Measurements from ENCODE around the gene BMF.
A peak's percentile ranks its signal among the peaks of the same experiment; 100 is the strongest.
"Not testable (repeated sequence)": the region's sequence is repeated elsewhere in the genome, so short reads cannot be mapped to it uniquely, and the experiment has no call there.

The BMF gene

GRCh38 chr15:40135846-40136450 lies 27.3 kb upstream of the BMF start:
- H3K27me3 Mint-ChIP-seq; H3K27ac Mint-ChIP-seq; H3K9me3 Mint-ChIP-seq; H3K4me3 Mint-ChIP-seq; H3K4me1 Mint-ChIP-seq (ENCODE audit: low read depth); H3K36me3 Mint-ChIP-seq (ENCODE audit: low read depth): not testable (repeated sequence)

GRCh38 chr15:40134885-40135284 lies 26.2 kb upstream of the BMF start:
- H3K9me3 Mint-ChIP-seq: no peaks in the 10 kb centered on the region
- no peaks in the 10 kb centered on the region for H3K36me3 Mint-ChIP-seq (ENCODE audit: low read depth)
- H3K27me3 Mint-ChIP-seq: no peaks in the 10 kb centered on the region
- H3K4me3 Mint-ChIP-seq: no peak overlapping the region
- H3K27ac Mint-ChIP-seq: no peak overlapping the region
- no peaks in the 10 kb centered on the region for H3K4me1 Mint-ChIP-seq (ENCODE audit: low read depth)

- H3K9me3 Mint-ChIP-seq: no peaks in the 10 kb centered on the region
- H3K4me3 Mint-ChIP-seq: no peak overlapping the region
- H3K27ac Mint-ChIP-seq: no peak overlapping the region
- no peaks in the 10 kb centered on the region for H3K36me3 Mint-ChIP-seq (ENCODE audit: low read depth)
- peaks cover 3% of the 10 kb centered on the region for H3K27me3 Mint-ChIP-seq
- H3K4me1 Mint-ChIP-seq (ENCODE audit: low read depth): no peaks in the 10 kb centered on the region
Observed at GRCh38 chr15:40133544-40133943, 24.9 kb upstream of the BMF start.

DNA sequence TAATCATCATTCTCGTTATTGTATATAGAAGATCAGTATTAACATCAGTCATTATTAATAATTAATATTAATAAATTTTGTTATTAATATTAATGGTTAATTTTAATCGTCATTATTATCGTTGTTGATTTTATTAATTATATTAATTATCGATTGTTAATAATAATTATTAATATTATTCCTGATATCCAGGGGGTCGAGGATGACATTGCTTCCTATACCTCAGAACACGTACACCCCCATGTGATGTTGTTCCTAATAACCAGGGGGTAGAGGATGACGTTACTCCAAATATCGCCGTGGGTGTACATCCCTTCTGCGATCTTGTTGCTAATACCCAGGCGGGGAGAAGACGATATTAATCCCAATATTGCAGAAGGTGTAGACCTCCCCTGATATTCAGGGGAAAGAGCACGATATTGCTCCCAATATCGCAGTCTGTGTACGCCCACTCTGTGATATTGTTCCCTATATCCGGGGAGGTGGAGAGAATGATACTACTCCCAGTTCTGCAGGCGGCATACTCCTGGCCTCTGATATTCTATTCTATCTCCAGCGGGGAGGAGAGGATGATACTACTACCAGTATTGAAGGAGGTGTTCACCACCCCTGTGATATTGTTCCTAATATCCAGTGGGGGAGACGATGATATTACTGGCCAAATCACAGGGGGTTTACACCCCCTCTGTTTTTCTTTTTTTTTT lies 22.3 kb upstream of the BMF start:
- Mint-ChIP-seq H3K9me3 (no peaks in the 10 kb centered on the region), H3K36me3 (ENCODE audit: low read depth) (no peaks in the 10 kb centered on the region), H3K27me3 (peaks cover 6% of the 10 kb centered on the region), H3K4me3 (no peak overlapping the region), H3K4me1 (ENCODE audit: low read depth) (no peaks in the 10 kb centered on the region), H3K27ac (peak overlapping the region; percentile 58)

GRCh38 chr15:40130118-40130517 lies 21.4 kb upstream of the BMF start:
- H3K36me3 Mint-ChIP-seq (ENCODE audit: low read depth): no peaks in the 10 kb centered on the region
- no peak overlapping the region for H3K27ac Mint-ChIP-seq
- H3K27me3 Mint-ChIP-seq: peaks cover 6% of the 10 kb centered on the region
- H3K4me3 Mint-ChIP-seq: no peak overlapping the region
- no peaks in the 10 kb centered on the region for H3K9me3 Mint-ChIP-seq
- no peaks in the 10 kb centered on the region for H3K4me1 Mint-ChIP-seq (ENCODE audit: low read depth)

- no peak overlapping the region for H3K27ac Mint-ChIP-seq
- no peaks in the 10 kb centered on the region for H3K4me1 Mint-ChIP-seq (ENCODE audit: low read depth)
- H3K9me3 Mint-ChIP-seq: no peaks in the 10 kb centered on the region
- H3K4me3 Mint-ChIP-seq: no peak overlapping the region
- H3K36me3 Mint-ChIP-seq (ENCODE audit: low read depth): no peaks in the 10 kb centered on the region
- peaks cover 6% of the 10 kb centered on the region for H3K27me3 Mint-ChIP-seq
Observed at GRCh38 chr15:40128766-40129660, 20.3 kb upstream of the BMF start.

DNA sequence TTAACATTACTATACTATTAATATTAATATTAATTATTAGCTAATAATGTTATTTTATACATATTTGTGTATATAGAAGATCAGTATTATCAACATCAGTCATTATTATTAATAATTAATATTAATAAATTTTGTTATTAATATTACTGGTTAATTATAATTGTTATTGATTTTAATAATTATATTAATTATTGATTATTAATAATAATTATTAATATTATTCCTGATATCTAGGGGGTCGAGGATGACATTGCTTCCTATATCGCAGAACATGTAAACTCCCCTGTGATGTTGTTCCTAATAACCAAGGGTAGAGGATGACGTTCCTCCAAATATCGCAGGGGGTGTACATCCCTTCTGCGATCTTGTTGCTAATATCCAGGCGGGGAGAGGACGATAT lies 17.3 kb upstream of the BMF start:
- Mint-ChIP-seq H3K4me1 (ENCODE audit: low read depth) (no peaks in the 10 kb centered on the region), H3K27me3 (peaks cover 6% of the 10 kb centered on the region), H3K9me3 (no peaks in the 10 kb centered on the region), H3K27ac (no peak overlapping the region), H3K4me3 (no peak overlapping the region), H3K36me3 (ENCODE audit: low read depth) (no peaks in the 10 kb centered on the region)

GRCh38 chr15:40124807-40125285 lies 16.2 kb upstream of the BMF start:
- H3K27ac Mint-ChIP-seq; H3K27me3 Mint-ChIP-seq; H3K4me3 Mint-ChIP-seq; H3K4me1 Mint-ChIP-seq (ENCODE audit: low read depth); H3K9me3 Mint-ChIP-seq; H3K36me3 Mint-ChIP-seq (ENCODE audit: low read depth): not testable (repeated sequence)

DNA sequence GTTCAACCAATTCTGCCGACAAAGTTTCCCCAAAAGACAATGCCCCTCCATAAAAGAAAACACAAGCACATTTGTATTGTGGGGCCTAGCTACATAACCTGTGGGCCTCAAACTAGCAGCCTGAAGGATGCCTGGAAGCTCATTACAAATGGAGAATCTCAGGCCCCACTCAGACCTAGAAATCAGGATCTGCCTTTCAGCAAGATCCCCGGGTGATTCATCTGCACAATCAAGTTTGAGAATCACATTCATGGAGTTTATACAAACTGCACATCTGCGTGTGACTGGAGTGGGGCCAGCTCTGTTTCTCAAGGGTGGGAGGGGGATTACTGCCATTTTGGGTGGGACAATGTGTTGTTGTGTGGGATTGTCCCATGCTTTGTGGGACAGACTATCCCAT lies 15.7 kb upstream of the BMF start:
- H3K4me1 Mint-ChIP-seq (ENCODE audit: low read depth); H3K4me3 Mint-ChIP-seq; H3K27me3 Mint-ChIP-seq; H3K36me3 Mint-ChIP-seq (ENCODE audit: low read depth); H3K27ac Mint-ChIP-seq; H3K9me3 Mint-ChIP-seq: not testable (repeated sequence)

- not testable (repeated sequence) for H3K4me1 Mint-ChIP-seq (ENCODE audit: low read depth); H3K4me3 Mint-ChIP-seq; H3K27me3 Mint-ChIP-seq; H3K9me3 Mint-ChIP-seq; H3K27ac Mint-ChIP-seq; H3K36me3 Mint-ChIP-seq (ENCODE audit: low read depth)
Observed at GRCh38 chr15:40123863-40124262, 15.2 kb upstream of the BMF start.

DNA sequence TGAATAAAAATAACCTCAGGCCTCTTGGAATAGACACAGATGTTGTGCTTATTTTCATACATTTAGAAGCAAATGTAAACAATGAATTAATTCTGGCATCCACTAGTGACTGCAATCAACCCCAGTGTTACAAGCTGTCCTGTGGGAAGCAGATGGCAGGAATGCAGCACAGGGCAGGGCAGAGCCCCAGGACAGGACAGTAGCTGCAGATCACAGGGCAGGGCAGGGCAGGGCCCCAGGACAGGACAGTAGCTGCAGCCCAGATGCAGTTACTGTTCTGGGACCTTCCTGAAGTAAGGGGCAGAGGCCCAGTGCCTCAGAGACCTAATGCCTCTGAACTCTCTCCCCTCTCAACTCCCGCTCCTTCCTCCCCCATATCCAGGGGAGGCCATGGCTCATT lies 14.3 kb upstream of the BMF start:
- not testable (repeated sequence) for H3K27me3 Mint-ChIP-seq; H3K27ac Mint-ChIP-seq; H3K4me3 Mint-ChIP-seq; H3K36me3 Mint-ChIP-seq (ENCODE audit: low read depth); H3K4me1 Mint-ChIP-seq (ENCODE audit: low read depth); H3K9me3 Mint-ChIP-seq

- no peaks in the 10 kb centered on the region for H3K4me1 Mint-ChIP-seq (ENCODE audit: low read depth)
- no peaks in the 10 kb centered on the region for H3K27me3 Mint-ChIP-seq
- no peak overlapping the region for H3K4me3 Mint-ChIP-seq
- no peaks in the 10 kb centered on the region for H3K36me3 Mint-ChIP-seq (ENCODE audit: low read depth)
- H3K27ac Mint-ChIP-seq: no peak overlapping the region
- H3K9me3 Mint-ChIP-seq: no peaks in the 10 kb centered on the region
Observed at GRCh38 chr15:40121911-40122638, 13.4 kb upstream of the BMF start.

DNA sequence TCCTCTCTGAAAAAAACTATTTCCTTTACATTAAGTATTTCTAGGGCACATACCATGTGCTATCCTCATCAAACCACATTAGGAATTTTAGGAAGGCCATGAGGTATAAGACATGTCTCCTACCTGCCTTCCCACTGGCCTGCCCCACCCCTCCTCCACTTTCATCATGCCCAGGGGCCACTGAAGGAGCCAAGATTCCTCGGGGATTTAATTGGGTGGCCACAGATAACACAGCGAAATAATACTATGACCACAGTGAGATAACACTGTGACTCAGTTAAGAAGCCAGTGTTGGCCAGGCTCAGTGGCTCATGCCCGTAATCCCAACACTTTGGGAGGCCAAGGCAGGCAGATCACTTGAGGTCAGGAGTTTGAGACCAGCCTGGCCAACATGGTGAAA lies 9.8 kb upstream of the BMF start:
- H3K27ac Mint-ChIP-seq: no peak overlapping the region
- H3K27me3 Mint-ChIP-seq: no peaks in the 10 kb centered on the region
- H3K4me1 Mint-ChIP-seq (ENCODE audit: low read depth): peaks cover 21% of the 10 kb centered on the region
- no peaks in the 10 kb centered on the region for H3K36me3 Mint-ChIP-seq (ENCODE audit: low read depth)
- H3K9me3 Mint-ChIP-seq: no peaks in the 10 kb centered on the region
- no peak overlapping the region for H3K4me3 Mint-ChIP-seq

DNA sequence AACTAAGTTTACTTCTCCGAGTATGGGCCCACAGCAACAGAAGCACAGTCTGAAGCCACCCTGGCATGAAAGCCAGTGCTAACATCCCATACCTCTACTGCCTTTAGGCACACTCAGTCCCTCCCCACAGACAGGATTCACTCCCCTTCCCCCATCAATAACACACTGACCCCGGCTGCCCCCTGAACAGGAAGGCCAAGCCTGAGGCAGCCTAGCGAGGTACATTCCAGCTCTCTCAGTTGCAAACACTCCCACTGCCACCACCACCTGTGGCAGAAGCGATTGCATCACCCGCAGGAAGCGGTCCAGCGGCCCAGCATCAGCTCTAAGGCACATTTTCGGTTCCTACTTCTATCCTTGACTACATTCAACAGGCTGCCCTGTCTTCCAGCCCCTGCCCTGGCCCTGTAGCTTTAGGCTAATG lies 7.0 kb upstream of the BMF start:
- peaks cover 21% of the 10 kb centered on the region for H3K4me1 Mint-ChIP-seq (ENCODE audit: low read depth)
- no peaks in the 10 kb centered on the region for H3K9me3 Mint-ChIP-seq
- peaks cover 7% of the 10 kb centered on the region for H3K27me3 Mint-ChIP-seq
- peak overlapping the region; percentile 46 for H3K4me3 Mint-ChIP-seq
- H3K27ac Mint-ChIP-seq: peak overlapping the region; percentile 84
- no peaks in the 10 kb centered on the region for H3K36me3 Mint-ChIP-seq (ENCODE audit: low read depth)

- not testable (repeated sequence) for H3K36me3 Mint-ChIP-seq (ENCODE audit: low read depth); H3K4me3 Mint-ChIP-seq; H3K27ac Mint-ChIP-seq; H3K9me3 Mint-ChIP-seq; H3K27me3 Mint-ChIP-seq
- H3K4me1 Mint-ChIP-seq (ENCODE audit: low read depth): peaks cover 21% of the 10 kb centered on the region
Observed at GRCh38 chr15:40115106-40115505, 6.4 kb upstream of the BMF start.
